ENCODE measurements around the gene PVRIG. TPM values are rescaled to one million over a fixed set of nuclear protein-coding genes. Genes with fewer than 3 reads are reported as not detected.
"Not testable (repeated sequence)": the region's sequence is repeated elsewhere in the genome, so short reads cannot be mapped to it uniquely, and the experiment has no call there.

PVRIG gene
- total RNA-seq, 2 donors from 2014 or later, result not detected

- not testable (repeated sequence) for H3K27ac ChIP-seq (ENCODE audit: low read depth, low read length); H3K4me3 Mint-ChIP-seq; H3K4me3 ChIP-seq (ENCODE audit: low read length); H3K9ac ChIP-seq (ENCODE audit: extremely low read depth, low read length, poor library complexity, severe bottlenecking); H3K4me1 ChIP-seq (ENCODE audit: control insufficient read depth, insufficient read depth, low read length); H3K9me3 ChIP-seq (ENCODE audit: control insufficient read depth, low read length); DNase-seq; H3K9me3 Mint-ChIP-seq; H3K27me3 Mint-ChIP-seq (ENCODE audit: insufficient read depth); H3K27me3 ChIP-seq (ENCODE audit: control insufficient read depth, insufficient read depth, low read length, poor library complexity, severe bottlenecking)
- H3K36me3 ChIP-seq (ENCODE audit: control insufficient read depth, insufficient read depth, low read length), result peaks cover 42% of the 10 kb centered on the region
- Mint-ChIP-seq H3K36me3 (ENCODE audit: low read depth) (peaks cover 39% of the 10 kb centered on the region), H3K4me1 (peaks cover 16% of the 10 kb centered on the region), H3K27ac (peak overlapping the region; percentile 10)
- WGBS, 2 experiments (ENCODE audit: insufficient coverage in 1 of 2, insufficient read length in 1 of 2), result 90 to 100% methylated on average over 2 to 8 of the region's 8 CpGs
These were observed 15.0 kb downstream of the PVRIG start for GRCh38 chr7:100234660-100235317.

GRCh38 chr7:100239975-100240374 is 20.2 kb downstream of the PVRIG start:
- 95 to 96% methylated on average over 7 of the region's 7 CpGs for WGBS, 2 experiments (ENCODE audit: insufficient coverage in 1 of 2, insufficient read length in 1 of 2)
- not testable (repeated sequence) for H3K9me3 Mint-ChIP-seq; H3K9me3 ChIP-seq (ENCODE audit: control insufficient read depth, low read length); H3K27me3 Mint-ChIP-seq (ENCODE audit: insufficient read depth); H3K4me1 ChIP-seq (ENCODE audit: control insufficient read depth, insufficient read depth, low read length); H3K27ac Mint-ChIP-seq; H3K27me3 ChIP-seq (ENCODE audit: control insufficient read depth, insufficient read depth, low read length, poor library complexity, severe bottlenecking); H3K4me3 ChIP-seq (ENCODE audit: low read length); H3K27ac ChIP-seq (ENCODE audit: low read depth, low read length); H3K4me3 Mint-ChIP-seq; H3K9ac ChIP-seq (ENCODE audit: extremely low read depth, low read length, poor library complexity, severe bottlenecking); DNase-seq
- Mint-ChIP-seq H3K4me1 (peaks cover 12% of the 10 kb centered on the region), H3K36me3 (ENCODE audit: low read depth) (peaks cover 30% of the 10 kb centered on the region)
- peaks cover 17% of the 10 kb centered on the region for H3K36me3 ChIP-seq (ENCODE audit: control insufficient read depth, insufficient read depth, low read length)

- Mint-ChIP-seq H3K27ac (peak overlapping the region; percentile 82), H3K36me3 (ENCODE audit: low read depth) (peaks cover 38% of the 10 kb centered on the region), H3K4me1 (peaks cover 36% of the 10 kb centered on the region)
- not testable (repeated sequence) for H3K36me3 ChIP-seq (ENCODE audit: control insufficient read depth, insufficient read depth, low read length); H3K27me3 ChIP-seq (ENCODE audit: control insufficient read depth, insufficient read depth, low read length, poor library complexity, severe bottlenecking); H3K9me3 ChIP-seq (ENCODE audit: control insufficient read depth, low read length); H3K9me3 Mint-ChIP-seq; H3K4me3 ChIP-seq (ENCODE audit: low read length); H3K9ac ChIP-seq (ENCODE audit: extremely low read depth, low read length, poor library complexity, severe bottlenecking); H3K27me3 Mint-ChIP-seq (ENCODE audit: insufficient read depth); DNase-seq; H3K4me1 ChIP-seq (ENCODE audit: control insufficient read depth, insufficient read depth, low read length); H3K27ac ChIP-seq (ENCODE audit: low read depth, low read length); H3K4me3 Mint-ChIP-seq
- 87 to 98% methylated on average over 5 to 10 of the region's 12 CpGs for WGBS, 2 experiments (ENCODE audit: insufficient coverage in 1 of 2, insufficient read length in 1 of 2)
These were observed 23.6 kb downstream of the PVRIG start for GRCh38 chr7:100243385-100243784.

GRCh38 chr7:100244988-100245605 is 25.3 kb downstream of the PVRIG start:
- DNase-seq; H3K27me3 Mint-ChIP-seq (ENCODE audit: insufficient read depth); H3K4me3 ChIP-seq (ENCODE audit: low read length); H3K36me3 ChIP-seq (ENCODE audit: control insufficient read depth, insufficient read depth, low read length); H3K27me3 ChIP-seq (ENCODE audit: control insufficient read depth, insufficient read depth, low read length, poor library complexity, severe bottlenecking); H3K9ac ChIP-seq (ENCODE audit: extremely low read depth, low read length, poor library complexity, severe bottlenecking); H3K9me3 ChIP-seq (ENCODE audit: control insufficient read depth, low read length); H3K27ac ChIP-seq (ENCODE audit: low read depth, low read length); H3K4me1 ChIP-seq (ENCODE audit: control insufficient read depth, insufficient read depth, low read length); H3K4me3 Mint-ChIP-seq; H3K9me3 Mint-ChIP-seq: not testable (repeated sequence)
- WGBS, 2 experiments (ENCODE audit: insufficient coverage in 1 of 2, insufficient read length in 1 of 2), result 87 to 90% methylated on average over 3 to 9 of the region's 9 CpGs
- peak overlapping the region; percentile 90 for H3K27ac Mint-ChIP-seq
- peaks cover 40% of the 10 kb centered on the region for H3K4me1 Mint-ChIP-seq
- peaks cover 23% of the 10 kb centered on the region for H3K36me3 Mint-ChIP-seq (ENCODE audit: low read depth)

- Mint-ChIP-seq H3K4me3 (peak overlapping the region; percentile 37), H3K36me3 (ENCODE audit: low read depth) (peaks cover 24% of the 10 kb centered on the region), H3K4me1 (peaks cover 40% of the 10 kb centered on the region), H3K27ac (peak overlapping the region; percentile 98)
- H3K9me3 ChIP-seq (ENCODE audit: control insufficient read depth, low read length); H3K4me1 ChIP-seq (ENCODE audit: control insufficient read depth, insufficient read depth, low read length); DNase-seq; H3K9ac ChIP-seq (ENCODE audit: extremely low read depth, low read length, poor library complexity, severe bottlenecking); H3K27me3 ChIP-seq (ENCODE audit: control insufficient read depth, insufficient read depth, low read length, poor library complexity, severe bottlenecking); H3K27ac ChIP-seq (ENCODE audit: low read depth, low read length); H3K27me3 Mint-ChIP-seq (ENCODE audit: insufficient read depth); H3K9me3 Mint-ChIP-seq; H3K4me3 ChIP-seq (ENCODE audit: low read length); H3K36me3 ChIP-seq (ENCODE audit: control insufficient read depth, insufficient read depth, low read length): not testable (repeated sequence)
- 93 to 96% methylated on average over 10 to 15 of the region's 15 CpGs for WGBS, 2 experiments (ENCODE audit: insufficient coverage in 1 of 2, insufficient read length in 1 of 2)
These were observed 26.5 kb downstream of the PVRIG start for GRCh38 chr7:100246121-100246864.

GRCh38 chr7:100246865-100247137 is 27.1 kb downstream of the PVRIG start:
- DNase-seq; H3K36me3 ChIP-seq (ENCODE audit: control insufficient read depth, insufficient read depth, low read length); H3K27me3 Mint-ChIP-seq (ENCODE audit: insufficient read depth); H3K27ac ChIP-seq (ENCODE audit: low read depth, low read length); H3K9me3 ChIP-seq (ENCODE audit: control insufficient read depth, low read length); H3K4me3 ChIP-seq (ENCODE audit: low read length); H3K9ac ChIP-seq (ENCODE audit: extremely low read depth, low read length, poor library complexity, severe bottlenecking); H3K4me1 ChIP-seq (ENCODE audit: control insufficient read depth, insufficient read depth, low read length); H3K9me3 Mint-ChIP-seq; H3K27me3 ChIP-seq (ENCODE audit: control insufficient read depth, insufficient read depth, low read length, poor library complexity, severe bottlenecking): not testable (repeated sequence)
- Mint-ChIP-seq H3K36me3 (ENCODE audit: low read depth) (peaks cover 28% of the 10 kb centered on the region), H3K4me3 (peak overlapping the region; percentile 37), H3K4me1 (peaks cover 40% of the 10 kb centered on the region), H3K27ac (peak overlapping the region; percentile 98)
- 79 to 91% methylated on average over 2 to 9 of the region's 9 CpGs for whole genome bisulfite sequencing, 2 experiments (ENCODE audit: insufficient coverage in 1 of 2, insufficient read length in 1 of 2)
